Astrocyte (in vitro differentiated cells and primary cell): Measurements from ENCODE around the gene KCNB1. TPM values are rescaled to one million over a fixed set of nuclear protein-coding genes. Genes with fewer than 3 reads are reported as not detected.

Experiments used
- DNase-seq: peaks from one replicate; pipeline ENCODE4 v3.0.0-alpha.2; 2010; ENCODE audit warnings: low read depth
- FAIRE-seq: peaks from 2 replicates; lab custom pipeline; 2011; peaks lifted over from hg19 to GRCh38; lab: Jason Lieb, UNC
- H2AFZ ChIP-seq: 2 replicates; pipeline ENCODE4 v1.6.0; 2012; ENCODE audit warnings: low read depth, low read length, inconsistent platforms
- H3K27ac ChIP-seq: 2 replicates; pipeline ENCODE4 v1.5.1; 2011; ENCODE audit warnings: low read depth, low read length, inconsistent platforms
- H3K27me3 ChIP-seq: 2 replicates; pipeline ENCODE4 v1.6.0; 2011; ENCODE audit warnings: low read length, inconsistent platforms; ENCODE audit not compliant: insufficient read depth
- H3K36me3 ChIP-seq: 2 replicates; pipeline ENCODE4 v1.5.1; 2011; ENCODE audit warnings: low read length, inconsistent platforms; ENCODE audit not compliant: insufficient read depth
- H3K4me1 ChIP-seq: 2 replicates; pipeline ENCODE4 v1.5.1; 2011; ENCODE audit warnings: low read length, inconsistent platforms; ENCODE audit not compliant: insufficient read depth
- H3K4me2 ChIP-seq: 2 replicates; pipeline ENCODE4 v1.6.0; 2012; ENCODE audit warnings: low read length, inconsistent platforms
- H3K4me3 ChIP-seq: 2 replicates; pipeline ENCODE4 v1.5.1; 2011; ENCODE audit warnings: low read depth, mild to moderate bottlenecking, low read length, inconsistent platforms; ENCODE audit not compliant: insufficient read depth
- H3K79me2 ChIP-seq: 2 replicates; pipeline ENCODE4 v1.6.0; 2012; ENCODE audit warnings: mild to moderate bottlenecking, low read length, inconsistent platforms; ENCODE audit not compliant: insufficient read depth
- H3K9ac ChIP-seq: 2 replicates; pipeline ENCODE4 v1.6.0; 2012; ENCODE audit warnings: mild to moderate bottlenecking, low read length, inconsistent platforms
- H3K9me3 ChIP-seq: 2 replicates; pipeline ENCODE4 v1.5.1; 2012; ENCODE audit warnings: low read depth, mild to moderate bottlenecking, low read length, inconsistent platforms; ENCODE audit not compliant: insufficient read depth
- H4K20me1 ChIP-seq: 2 replicates; pipeline ENCODE4 v1.6.0; 2012; ENCODE audit warnings: low read length, inconsistent platforms; ENCODE audit not compliant: insufficient read depth
- H3K27ac Mint-ChIP-seq: one replicate; pipeline ENCODE4 v1.8.0; 2021; ENCODE audit warnings: mild to moderate bottlenecking, mixed read lengths; ENCODE audit not compliant: unreplicated experiment
- H3K27me3 Mint-ChIP-seq: one replicate; pipeline ENCODE4 v1.8.0; 2021; ENCODE audit warnings: low read depth, mixed read lengths; ENCODE audit not compliant: unreplicated experiment
- H3K36me3 Mint-ChIP-seq: one replicate; pipeline ENCODE4 v1.8.0; 2021; ENCODE audit warnings: low read depth, mixed read lengths; ENCODE audit not compliant: unreplicated experiment
- H3K4me1 Mint-ChIP-seq: one replicate; pipeline ENCODE4 v1.8.0; 2021; ENCODE audit warnings: low read depth, mixed read lengths; ENCODE audit not compliant: unreplicated experiment
- H3K4me3 Mint-ChIP-seq: one replicate; pipeline ENCODE4 v1.8.0; 2021; ENCODE audit warnings: mild to moderate bottlenecking, moderate library complexity, mixed read lengths; ENCODE audit not compliant: unreplicated experiment
- H3K9me3 Mint-ChIP-seq: one replicate; pipeline ENCODE4 v1.8.0; 2021; ENCODE audit warnings: mild to moderate bottlenecking, mixed read lengths; ENCODE audit not compliant: unreplicated experiment
- CTCF ChIP-seq: IDR thresholded peaks from 2 replicates; pipeline ENCODE4 v1.5.1; 2011; ENCODE audit warnings: low read depth, mild to moderate bottlenecking, inconsistent platforms, low read length, moderate library complexity; ENCODE audit not compliant: insufficient read depth
- EZH2 ChIP-seq: IDR thresholded peaks from 2 replicates; pipeline ENCODE4 v1.6.1; 2012; ENCODE audit warnings: mild to moderate bottlenecking, low read length, inconsistent platforms; ENCODE audit not compliant: insufficient read depth
- total RNA-seq: library from RNA; stranded (reverse); gene quantifications from 2 replicates; pipeline ENCODE4 v1.2.1, GENCODE V29; 2021

Gene KCNB1
- total RNA-seq, 1 donor from 2014 or later: 0.48 TPM

- FAIRE-seq: no peak
- no peaks in the 10 kb centered on the region for H3K4me1 Mint-ChIP-seq
Observed at GRCh38 chr20:49431329-49431728, 51.1 kb downstream of the KCNB1 start.

GRCh38 chr20:49430320-49430719, 52.1 kb downstream of the KCNB1 start:
- Histone ChIP-seq H3K4me3 (no peak overlapping the region), H3K79me2 (no peaks in the 10 kb centered on the region), H3K4me1 (no peaks in the 10 kb centered on the region), H3K9me3 (no peaks in the 10 kb centered on the region), H2AFZ (no peak overlapping the region), H3K4me2 (no peak overlapping the region), H3K27ac (no peak overlapping the region), H4K20me1 (no peaks in the 10 kb centered on the region), H3K36me3 (no peaks in the 10 kb centered on the region), H3K9ac (no peak overlapping the region), H3K27me3 (peaks cover 26% of the 10 kb centered on the region)
- no peak overlapping the region for H3K4me3 Mint-ChIP-seq
- TF ChIP-seq CTCF (no peak), EZH2 (no peak)
- H3K4me1 Mint-ChIP-seq: no peaks in the 10 kb centered on the region
- no peak overlapping the region for H3K27ac Mint-ChIP-seq
- DNase-seq (no peak), FAIRE-seq (no peak)
- peaks cover under 1% of the 10 kb centered on the region for H3K36me3 Mint-ChIP-seq
- H3K27me3 Mint-ChIP-seq: peaks cover 36% of the 10 kb centered on the region
- H3K9me3 Mint-ChIP-seq: peaks cover 4% of the 10 kb centered on the region

More at GRCh38 chr20:49431329-49431728, 51.1 kb downstream of the KCNB1 start:
- H3K27ac Mint-ChIP-seq: no peak overlapping the region
- Histone ChIP-seq H2AFZ (no peak overlapping the region), H3K27ac (no peak overlapping the region), H3K27me3 (peaks cover 19% of the 10 kb centered on the region), H3K4me2 (no peak overlapping the region), H3K79me2 (no peaks in the 10 kb centered on the region), H3K36me3 (no peaks in the 10 kb centered on the region), H3K4me3 (no peak overlapping the region), H3K4me1 (no peaks in the 10 kb centered on the region), H3K9ac (no peak overlapping the region), H3K9me3 (no peaks in the 10 kb centered on the region), H4K20me1 (no peaks in the 10 kb centered on the region)
- H3K9me3 Mint-ChIP-seq: peaks cover 4% of the 10 kb centered on the region
- peaks cover 36% of the 10 kb centered on the region for H3K27me3 Mint-ChIP-seq
- H3K4me3 Mint-ChIP-seq: no peak overlapping the region
- DNase-seq: no peak
- no peaks in the 10 kb centered on the region for H3K36me3 Mint-ChIP-seq
- no peak for TF ChIP-seq CTCF

- no peak overlapping the region for H3K9ac ChIP-seq
- no peaks in the 10 kb centered on the region for H3K79me2 ChIP-seq
- no peak overlapping the region for H3K4me3 ChIP-seq
- H2AFZ ChIP-seq: no peak overlapping the region
- H3K4me1 ChIP-seq: no peaks in the 10 kb centered on the region
- no peaks in the 10 kb centered on the region for H4K20me1 ChIP-seq
- FAIRE-seq: no peak
- Mint-ChIP-seq H3K9me3 (peaks cover 4% of the 10 kb centered on the region), H3K27ac (no peak overlapping the region), H3K36me3 (peaks cover 4% of the 10 kb centered on the region), H3K27me3 (peaks cover 30% of the 10 kb centered on the region), H3K4me1 (no peaks in the 10 kb centered on the region), H3K4me3 (no peak overlapping the region)
- DNase-seq: no peak
- TF ChIP-seq CTCF (no peak), EZH2 (no peak)
- peaks cover 2% of the 10 kb centered on the region for H3K9me3 ChIP-seq
- peaks cover 32% of the 10 kb centered on the region for H3K27me3 ChIP-seq
- H3K36me3 ChIP-seq: no peaks in the 10 kb centered on the region
- no peak overlapping the region for H3K27ac ChIP-seq
- no peak overlapping the region for H3K4me2 ChIP-seq
Observed at GRCh38 chr20:49427751-49428518, 54.5 kb downstream of the KCNB1 start.
